HG03064 (cell line): Measurements from ENCODE around the gene SMAP2.

Source experiments
- ATAC-seq: cut with Tn5 transposase; IDR thresholded peaks from one replicate; pipeline ENCODE4 v1.9.1; 2021; ENCODE audit warnings: low read depth; ENCODE audit not compliant: unreplicated experiment

The SMAP2 gene

GRCh38 chr1:40462956-40463590 is 89.5 kb downstream of the SMAP2 start:
- ATAC-seq, result no peak

- ATAC-seq, result no peak
Observed at GRCh38 chr1:40469327-40469726, 95.8 kb downstream of the SMAP2 start.
